ENCODE results near the gene KL. TPM values are rescaled to one million over a fixed set of nuclear protein-coding genes. Genes with fewer than 3 reads are reported as not detected.

Gene KL
- total RNA-seq, 6 experiments from 2014 or later: 0.07 TPM; not detected in 5

- no peak for TF ChIP-seq CTCF (IDR thresholded peaks at IDR 0.05)
- Mint-ChIP-seq H3K4me3 (no peak overlapping the region), H3K27me3 (ENCODE audit: insufficient read depth) (peaks cover 9% of the 10 kb centered on the region), H3K27ac (no peak overlapping the region), H3K4me1 (ENCODE audit: low read depth) (no peaks in the 10 kb centered on the region), H3K9me3 (peaks cover 13% of the 10 kb centered on the region), H3K36me3 (ENCODE audit: low read depth) (peaks cover 13% of the 10 kb centered on the region)
- no peak for DNase-seq
These were observed 12.7 kb upstream of the KL start for GRCh38 chr13:33003458-33004019.

GRCh38 chr13:33004511-33004910 lies 11.7 kb upstream of the KL start:
- Mint-ChIP-seq H3K4me1 (ENCODE audit: low read depth) (no peaks in the 10 kb centered on the region; the same call in 1 of the 2 replicates), H3K27ac (no peak overlapping the region), H3K4me3 (no peak overlapping the region), H3K36me3 (ENCODE audit: low read depth) (peaks cover 19% of the 10 kb centered on the region), H3K9me3 (peaks cover 19% of the 10 kb centered on the region), H3K27me3 (ENCODE audit: insufficient read depth) (peaks cover 9% of the 10 kb centered on the region)
- no peak for DNase-seq
- no peak for TF ChIP-seq CTCF (IDR thresholded peaks at IDR 0.05)

GRCh38 chr13:33006134-33006533 lies 10.1 kb upstream of the KL start:
- no peak for TF ChIP-seq CTCF (IDR thresholded peaks at IDR 0.05)
- H3K36me3 Mint-ChIP-seq (ENCODE audit: low read depth): peaks cover 19% of the 10 kb centered on the region
- peaks cover 13% of the 10 kb centered on the region for H3K27me3 Mint-ChIP-seq (ENCODE audit: insufficient read depth)
- H3K4me1 Mint-ChIP-seq (ENCODE audit: low read depth): no peaks in the 10 kb centered on the region; the same call in 1 of the 2 replicates
- DNase-seq: no peak
- H3K27ac Mint-ChIP-seq: no peak overlapping the region
- H3K9me3 Mint-ChIP-seq: peaks cover 19% of the 10 kb centered on the region
- H3K4me3 Mint-ChIP-seq: no peak overlapping the region

GRCh38 chr13:33006638-33007037 lies 9.6 kb upstream of the KL start:
- H3K27me3 Mint-ChIP-seq (ENCODE audit: insufficient read depth): peaks cover 16% of the 10 kb centered on the region
- H3K9me3 Mint-ChIP-seq: peaks cover 19% of the 10 kb centered on the region
- H3K4me1 Mint-ChIP-seq (ENCODE audit: low read depth): no peaks in the 10 kb centered on the region; the same call in 1 of the 2 replicates
- no peak overlapping the region for H3K27ac Mint-ChIP-seq
- no peak for DNase-seq
- no peak overlapping the region for H3K4me3 Mint-ChIP-seq
- H3K36me3 Mint-ChIP-seq (ENCODE audit: low read depth): peaks cover 19% of the 10 kb centered on the region
- TF ChIP-seq CTCF (IDR thresholded peaks at IDR 0.05): no peak

- peaks cover 19% of the 10 kb centered on the region for H3K9me3 Mint-ChIP-seq
- no peak for DNase-seq
- H3K36me3 Mint-ChIP-seq (ENCODE audit: low read depth): peaks cover 19% of the 10 kb centered on the region
- TF ChIP-seq CTCF (IDR thresholded peaks at IDR 0.05): no peak
- H3K4me1 Mint-ChIP-seq (ENCODE audit: low read depth): no peaks in the 10 kb centered on the region; the same call in 1 of the 2 replicates
- no peak overlapping the region for H3K27ac Mint-ChIP-seq
- no peak overlapping the region for H3K4me3 Mint-ChIP-seq
- peaks cover 16% of the 10 kb centered on the region for H3K27me3 Mint-ChIP-seq (ENCODE audit: insufficient read depth)
These were observed 9.0 kb upstream of the KL start for GRCh38 chr13:33007237-33007636.
